H9 (cell line): ENCODE results near the gene SNRNP200. TPM values are rescaled to one million over a fixed set of nuclear protein-coding genes. Genes with fewer than 3 reads are reported as not detected.
A peak's percentile ranks its signal among the peaks of the same experiment; 100 is the strongest.

Source experiments
- DNase-seq: peaks from one replicate; pipeline ENCODE4 v3.0.0-alpha.2; 2017
- H2AFZ ChIP-seq: one replicate; pipeline ENCODE4 v1.6.1; 2013; ENCODE audit warnings: mild to moderate bottlenecking, low read length, control low read depth, moderate library complexity
- H2AK5ac ChIP-seq: 2 replicates; pipeline ENCODE4 v1.6.1; 2013; ENCODE audit warnings: low read length, control low read depth, mixed read lengths; ENCODE audit not compliant: insufficient read length
- H2BK120ac ChIP-seq: one replicate; pipeline ENCODE4 v1.6.1; 2013; ENCODE audit warnings: low read depth, mild to moderate bottlenecking, low read length, control low read depth, inconsistent platforms; ENCODE audit not compliant: poor library complexity, severe bottlenecking
- H2BK12ac ChIP-seq: 2 replicates; pipeline ENCODE4 v1.6.1; 2013; ENCODE audit warnings: low read length, control low read depth, mixed read lengths, low read depth; ENCODE audit not compliant: insufficient read length
- H2BK15ac ChIP-seq: 2 replicates; pipeline ENCODE4 v1.6.1; 2013; ENCODE audit warnings: low read depth, low read length, control low read depth
- H2BK20ac ChIP-seq: one replicate; pipeline ENCODE4 v1.6.1; 2013; ENCODE audit warnings: low read depth, mild to moderate bottlenecking, low read length, control low read depth, inconsistent platforms; ENCODE audit not compliant: poor library complexity, severe bottlenecking
- H2BK5ac ChIP-seq: 2 replicates; pipeline ENCODE4 v1.6.1; 2013; ENCODE audit warnings: low read length, control low read depth, mixed read lengths; ENCODE audit not compliant: insufficient read length
- H3K14ac ChIP-seq: 2 replicates; pipeline ENCODE4 v1.6.1; 2013; ENCODE audit warnings: low read length, control low read depth; ENCODE audit not compliant: insufficient read depth
- H3K18ac ChIP-seq: 2 replicates; pipeline ENCODE4 v1.6.1; 2013; ENCODE audit warnings: low read depth, mild to moderate bottlenecking, mixed read lengths, low read length, control low read depth; ENCODE audit not compliant: insufficient read length
- H3K23ac ChIP-seq: 2 replicates; pipeline ENCODE4 v1.6.1; 2013; ENCODE audit warnings: low read length, control low read depth, mixed read lengths, low read depth; ENCODE audit not compliant: insufficient read length
- H3K23me2 ChIP-seq: 2 replicates; pipeline ENCODE4 v1.6.1; 2013; ENCODE audit warnings: low read depth, mild to moderate bottlenecking, mixed read lengths, low read length, control low read depth; ENCODE audit not compliant: insufficient read length, poor library complexity, severe bottlenecking
- H3K27ac ChIP-seq: 2 replicates; pipeline ENCODE4 v1.5.1; 2013; ENCODE audit warnings: low read length, control low read depth, mixed read lengths, low read depth; ENCODE audit not compliant: insufficient read length
- H3K27me3 ChIP-seq: 2 replicates; pipeline ENCODE4 v1.6.1; 2013; ENCODE audit warnings: low read length, control low read depth, inconsistent platforms; ENCODE audit not compliant: insufficient read depth
- H3K4ac ChIP-seq: 2 replicates; pipeline ENCODE4 v1.6.1; 2013; ENCODE audit warnings: low read depth, mild to moderate bottlenecking, control low read depth, inconsistent platforms, low read length, moderate library complexity
- H3K4me1 ChIP-seq: 2 replicates; pipeline ENCODE4 v1.6.1; 2013; ENCODE audit warnings: low read length, control low read depth, inconsistent platforms; ENCODE audit not compliant: insufficient read depth
- H3K4me2 ChIP-seq: 2 replicates; pipeline ENCODE4 v1.6.1; 2013; ENCODE audit warnings: low read length, control low read depth, mixed read lengths; ENCODE audit not compliant: insufficient read length, insufficient read depth
- H3K56ac ChIP-seq: 2 replicates; pipeline ENCODE4 v1.6.1; 2013; ENCODE audit warnings: low read depth, mild to moderate bottlenecking, mixed read lengths, low read length, control low read depth; ENCODE audit not compliant: insufficient read length
- H3K79me1 ChIP-seq: 2 replicates; pipeline ENCODE4 v1.6.1; 2013; ENCODE audit warnings: low read depth, mild to moderate bottlenecking, moderate library complexity, low read length, control low read depth, inconsistent platforms; ENCODE audit not compliant: insufficient read depth, poor library complexity, severe bottlenecking
- H3K79me2 ChIP-seq: 2 replicates; pipeline ENCODE4 v1.6.1; 2013; ENCODE audit warnings: low read length, control low read depth, inconsistent platforms; ENCODE audit not compliant: insufficient read depth
- H3K9ac ChIP-seq: 2 replicates; pipeline ENCODE4 v1.6.1; 2013; ENCODE audit warnings: low read length, control low read depth, mixed read lengths; ENCODE audit not compliant: insufficient read length; ENCODE audit errors: extremely low read depth
- H3K9me3 ChIP-seq: one replicate; pipeline ENCODE4 v1.6.1; 2013; ENCODE audit warnings: low read depth, low read length, inconsistent platforms; ENCODE audit not compliant: control insufficient read depth
- H3T11ph ChIP-seq: one replicate; pipeline ENCODE4 v1.6.1; 2013; ENCODE audit warnings: mild to moderate bottlenecking, low read length, control low read depth, inconsistent platforms
- H4K20me1 ChIP-seq: one replicate; pipeline ENCODE4 v1.6.1; 2013; ENCODE audit not compliant: control insufficient read depth, insufficient read length, insufficient read depth
- H4K5ac ChIP-seq: 2 replicates; pipeline ENCODE4 v1.6.1; 2013; ENCODE audit warnings: low read depth, mild to moderate bottlenecking, mixed read lengths, low read length, control low read depth; ENCODE audit not compliant: insufficient read length
- H4K8ac ChIP-seq: replicated peaks from 2 replicates; pipeline ENCODE4 v1.6.1; 2013; ENCODE audit warnings: low read length, control low read depth, mixed read lengths, low read depth; ENCODE audit not compliant: insufficient read length
- H4K91ac ChIP-seq: 2 replicates; pipeline ENCODE4 v1.6.1; 2013; ENCODE audit warnings: low read depth, mild to moderate bottlenecking, moderate library complexity, mixed read lengths, low read length, control low read depth; ENCODE audit not compliant: insufficient read length
- H3K27ac Mint-ChIP-seq, 3 experiments: 2 replicates in 2 of 3; 3 replicates in 1 of 3; pipeline ENCODE4 v1.8.0; 2020 to 2021; ENCODE audit warnings: mixed read lengths in 3 of 3, mild to moderate bottlenecking in 1 of 3, moderate library complexity in 1 of 3
- H3K27me3 Mint-ChIP-seq: 2 replicates; pipeline ENCODE4 v1.8.0; 2021; ENCODE audit warnings: low read depth, mild to moderate bottlenecking, moderate library complexity, mixed read lengths
- H3K36me3 Mint-ChIP-seq, 3 experiments: 2 replicates in 2 of 3; 3 replicates in 1 of 3; pipeline ENCODE4 v1.8.0; 2020 to 2021; ENCODE audit warnings: low read depth in 3 of 3, mixed read lengths in 3 of 3; ENCODE audit not compliant: insufficient read depth in 1 of 3
- H3K4me1 Mint-ChIP-seq, 2 experiments: 2 replicates each; pipeline ENCODE4 v1.8.0; 2020; ENCODE audit warnings: mixed read lengths in 2 of 2
- H3K4me3 Mint-ChIP-seq, 2 experiments: 2 replicates in 1 of 2; 3 replicates in 1 of 2; pipeline ENCODE4 v1.8.0; 2020 to 2021; ENCODE audit warnings: mild to moderate bottlenecking in 2 of 2, mixed read lengths in 2 of 2, moderate library complexity in 1 of 2
- H3K9me3 Mint-ChIP-seq, 2 experiments: 2 replicates in 1 of 2; 3 replicates in 1 of 2; pipeline ENCODE4 v1.8.0; 2020; ENCODE audit warnings: mild to moderate bottlenecking in 2 of 2, mixed read lengths in 2 of 2, moderate library complexity in 1 of 2
- WGBS: extraction: QIAGEN DNeasy Blood & Tissue Kit; methylation state at CpG from one replicate; pipeline ENCODE4 v1.1.7; 2013; ENCODE audit warnings: missing lambda C conversion rate, low lambda C conversion rate, mixed read lengths; ENCODE audit not compliant: insufficient read length; ENCODE audit errors: extremely low coverage; 5-methylcytosine and 5-hydroxymethylcytosine counted together
- total RNA-seq: library from RNA; stranded (reverse); gene quantifications from 2 replicates; pipeline ENCODE4 v1.2.1, GENCODE V29; 2021
- TF ChIP-seq, protein P1 (sequence below): fragments of 200-600 bp; sonication (generic); conservative IDR thresholded peaks from 3 replicates; pipeline ENCODE4 v1.8.0; 2021; ENCODE audit warnings: antibody characterized with exemption, mild to moderate bottlenecking

The SNRNP200 gene
- total RNA-seq, 1 experiment from 2014 or later: 215 TPM

DNA sequence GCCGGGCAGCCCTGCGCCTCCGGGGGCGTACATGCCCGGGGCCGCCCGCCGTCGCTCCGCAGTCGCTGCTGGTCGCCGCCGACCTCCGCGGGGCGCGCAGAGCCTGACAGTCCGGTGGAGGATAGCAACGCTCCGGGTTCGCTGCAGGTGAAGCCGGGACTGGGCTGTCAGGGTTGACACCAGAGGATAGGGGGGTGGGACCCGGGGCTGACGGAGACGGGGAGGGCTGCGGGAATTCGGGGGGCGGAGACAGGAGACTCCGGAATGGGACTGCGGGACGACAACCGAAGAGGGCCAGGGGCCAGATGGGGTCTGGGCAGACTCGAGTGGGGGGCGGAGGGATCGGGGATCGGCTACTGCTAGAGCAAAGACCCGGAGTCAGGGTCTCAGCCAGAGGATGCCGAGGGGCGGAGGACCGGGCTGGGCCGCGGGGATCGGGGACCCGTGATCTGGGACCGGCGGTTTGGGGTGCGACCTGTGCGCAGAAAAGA is 40.0 kb downstream of the SNRNP200 start:
- H3K56ac ChIP-seq: no peak overlapping the region
- H3K4me3 Mint-ChIP-seq: peak overlapping the region; percentile 97 to 99
- peaks cover 25% of the 10 kb centered on the region in 2 experiments for H3K4me1 Mint-ChIP-seq
- no peak overlapping the region for H2BK5ac ChIP-seq
- no peak overlapping the region for H3K4ac ChIP-seq
- H3K27ac ChIP-seq: no peak overlapping the region
- H2AFZ ChIP-seq: no peak overlapping the region
- no peaks in the 10 kb centered on the region for H3K9me3 ChIP-seq
- peaks cover 5% of the 10 kb centered on the region for H3K79me1 ChIP-seq
- H3K23me2 ChIP-seq: peaks cover 5% of the 10 kb centered on the region
- no peaks in the 10 kb centered on the region for H3K27me3 ChIP-seq
- no peaks in the 10 kb centered on the region for H3K9me3 Mint-ChIP-seq
- DNase-seq: no peak
- no peak overlapping the region for H3K27ac Mint-ChIP-seq
- H4K20me1 ChIP-seq: no peaks in the 10 kb centered on the region
- H2BK15ac ChIP-seq: no peak overlapping the region
- TF ChIP-seq, protein P1, sequence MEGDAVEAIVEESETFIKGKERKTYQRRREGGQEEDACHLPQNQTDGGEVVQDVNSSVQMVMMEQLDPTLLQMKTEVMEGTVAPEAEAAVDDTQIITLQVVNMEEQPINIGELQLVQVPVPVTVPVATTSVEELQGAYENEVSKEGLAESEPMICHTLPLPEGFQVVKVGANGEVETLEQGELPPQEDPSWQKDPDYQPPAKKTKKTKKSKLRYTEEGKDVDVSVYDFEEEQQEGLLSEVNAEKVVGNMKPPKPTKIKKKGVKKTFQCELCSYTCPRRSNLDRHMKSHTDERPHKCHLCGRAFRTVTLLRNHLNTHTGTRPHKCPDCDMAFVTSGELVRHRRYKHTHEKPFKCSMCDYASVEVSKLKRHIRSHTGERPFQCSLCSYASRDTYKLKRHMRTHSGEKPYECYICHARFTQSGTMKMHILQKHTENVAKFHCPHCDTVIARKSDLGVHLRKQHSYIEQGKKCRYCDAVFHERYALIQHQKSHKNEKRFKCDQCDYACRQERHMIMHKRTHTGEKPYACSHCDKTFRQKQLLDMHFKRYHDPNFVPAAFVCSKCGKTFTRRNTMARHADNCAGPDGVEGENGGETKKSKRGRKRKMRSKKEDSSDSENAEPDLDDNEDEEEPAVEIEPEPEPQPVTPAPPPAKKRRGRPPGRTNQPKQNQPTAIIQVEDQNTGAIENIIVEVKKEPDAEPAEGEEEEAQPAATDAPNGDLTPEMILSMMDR: no peak
- H4K8ac ChIP-seq: no peak overlapping the region
- peaks cover 17 to 39% (median 27%) of the 10 kb centered on the region in 3 experiments; a peak in 6 of 7 replicates for H3K36me3 Mint-ChIP-seq
- WGBS: no CpG with 5 or more reads among the region's 49 CpGs
- H3K4me1 ChIP-seq: no peaks in the 10 kb centered on the region
- H3K23ac ChIP-seq: no peak overlapping the region
- no peak overlapping the region for H3T11ph ChIP-seq
- H2AK5ac ChIP-seq: no peak overlapping the region
- no peaks in the 10 kb centered on the region for H3K27me3 Mint-ChIP-seq
- no peak overlapping the region for H2BK12ac ChIP-seq
- H4K5ac ChIP-seq: no peak overlapping the region
- H4K91ac ChIP-seq: no peak overlapping the region
- no peak overlapping the region for H3K14ac ChIP-seq
- no peak overlapping the region for H3K18ac ChIP-seq
- peak overlapping the region; percentile 74 for H3K4me2 ChIP-seq
- no peak overlapping the region for H2BK120ac ChIP-seq
- peak overlapping the region; percentile 58 for H3K9ac ChIP-seq
- H2BK20ac ChIP-seq: no peak overlapping the region
- H3K79me2 ChIP-seq: no peaks in the 10 kb centered on the region; the same call in 1 of the 2 replicates
